ENCODE results near the gene RPP21.

The RPP21 gene

GRCh38 chr6:30341218-30341617 lies 3.7 kb upstream of the RPP21 start:
- Histone ChIP-seq H3K27me3 (ENCODE audit: insufficient read depth, low read length) (no peaks in the 10 kb centered on the region), H3K9me3 (ENCODE audit: low read length) (no peaks in the 10 kb centered on the region), H3K36me3 (ENCODE audit: insufficient read depth, low read length) (peaks cover 35% of the 10 kb centered on the region), H2AFZ (ENCODE audit: low read depth, low read length) (no peak overlapping the region), H3K4me3 (ENCODE audit: low read length) (no peak overlapping the region), H3K4me1 (ENCODE audit: insufficient read depth, low read length) (peaks cover 7% of the 10 kb centered on the region)

DNA sequence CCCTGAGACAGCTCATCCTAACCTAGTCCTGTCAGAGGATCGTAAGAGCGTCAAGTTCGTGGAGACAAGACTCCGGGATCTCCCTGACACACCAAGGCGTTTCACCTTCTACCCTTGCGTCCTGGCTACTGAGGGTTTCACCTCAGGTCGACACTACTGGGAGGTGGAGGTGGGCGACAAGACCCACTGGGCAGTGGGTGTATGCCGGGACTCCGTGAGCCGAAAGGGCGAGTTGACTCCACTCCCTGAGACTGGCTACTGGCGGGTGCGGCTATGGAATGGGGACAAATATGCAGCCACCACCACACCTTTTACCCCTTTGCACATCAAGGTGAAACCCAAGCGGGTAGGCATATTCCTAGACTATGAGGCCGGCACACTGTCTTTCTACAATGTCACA lies 3.2 kb upstream of the RPP21 start:
- peaks cover 35% of the 10 kb centered on the region for H3K36me3 ChIP-seq (ENCODE audit: insufficient read depth, low read length)
- no peaks in the 10 kb centered on the region for H3K27me3 ChIP-seq (ENCODE audit: insufficient read depth, low read length)
- no peaks in the 10 kb centered on the region for H3K9me3 ChIP-seq (ENCODE audit: low read length)
- H3K4me1 ChIP-seq (ENCODE audit: insufficient read depth, low read length) = peaks cover 7% of the 10 kb centered on the region
- H2AFZ ChIP-seq (ENCODE audit: low read depth, low read length) = no peak overlapping the region
- no peak overlapping the region for H3K4me3 ChIP-seq (ENCODE audit: low read length)

DNA sequence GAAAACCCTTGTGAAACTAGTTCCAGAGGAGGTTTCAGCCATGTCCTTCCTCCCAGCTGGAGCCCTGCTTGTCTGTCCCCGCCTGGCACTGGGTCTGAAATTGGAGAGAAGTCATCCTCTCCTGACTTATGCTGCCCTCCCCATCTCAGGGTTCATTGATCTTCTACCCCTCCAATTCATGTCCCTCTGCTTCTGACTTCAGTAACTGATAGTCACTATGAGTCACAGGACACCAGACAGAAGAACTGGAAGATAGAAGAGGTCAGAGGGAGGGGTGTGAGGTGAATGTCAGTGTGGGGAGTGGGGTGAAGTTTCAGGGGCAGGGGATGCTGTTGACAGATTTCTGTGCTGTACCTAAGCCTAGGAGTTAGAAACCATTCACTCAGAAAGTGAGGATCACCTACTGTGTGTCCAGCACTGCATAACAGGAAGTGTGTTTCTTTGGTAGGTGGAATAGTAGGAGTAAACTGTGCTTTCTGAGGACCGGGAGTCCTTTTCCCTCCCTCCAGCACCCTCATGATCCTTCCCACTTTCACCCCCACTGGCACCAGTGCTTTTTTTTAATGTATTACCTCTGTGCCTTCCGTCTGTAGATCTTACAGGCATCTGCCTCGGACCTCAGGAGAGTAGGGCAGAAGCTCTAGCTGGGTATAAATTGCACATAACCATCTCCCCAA lies 627 bp upstream of the RPP21 start:
- peak overlapping the region; percentile 79 for H3K4me3 ChIP-seq (ENCODE audit: low read length)

DNA sequence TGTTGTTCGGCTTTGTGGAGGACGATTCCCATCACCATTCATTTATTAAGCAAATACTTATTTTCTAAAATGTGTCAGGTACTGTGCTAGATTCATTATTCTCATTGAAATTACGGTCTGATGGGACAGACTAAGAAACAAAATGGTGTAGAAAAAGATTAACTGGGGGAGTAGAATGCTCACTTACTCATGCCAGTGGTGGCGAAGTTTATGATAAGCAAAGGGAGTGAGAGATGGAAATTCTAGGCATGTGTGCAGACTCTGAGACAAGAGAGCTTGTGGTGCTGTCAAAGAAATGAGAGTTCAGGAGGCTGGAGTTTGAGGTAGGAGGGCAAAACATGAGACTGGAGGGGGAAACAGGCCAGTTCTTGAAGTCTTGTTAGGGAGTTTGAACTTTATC lies 896 bp downstream of the RPP21 start:
- Histone ChIP-seq H3K4me3 (ENCODE audit: low read length) (peak overlapping the region; percentile 79), H3K36me3 (ENCODE audit: insufficient read depth, low read length) (peaks cover 23% of the 10 kb centered on the region), H3K9me3 (ENCODE audit: low read length) (no peaks in the 10 kb centered on the region), H2AFZ (ENCODE audit: low read depth, low read length) (peak overlapping the region; percentile 59), H3K27me3 (ENCODE audit: insufficient read depth, low read length) (no peaks in the 10 kb centered on the region), H3K4me1 (ENCODE audit: insufficient read depth, low read length) (peaks cover 7% of the 10 kb centered on the region)

More for the DNA sequence above, 627 bp upstream of the RPP21 start:
- Histone ChIP-seq H3K4me1 (ENCODE audit: insufficient read depth, low read length) (peaks cover 7% of the 10 kb centered on the region), H2AFZ (ENCODE audit: low read depth, low read length) (peak overlapping the region; percentile 63), H3K27me3 (ENCODE audit: insufficient read depth, low read length) (no peaks in the 10 kb centered on the region), H3K36me3 (ENCODE audit: insufficient read depth, low read length) (peaks cover 33% of the 10 kb centered on the region), H3K9me3 (ENCODE audit: low read length) (no peaks in the 10 kb centered on the region)

- H3K27me3 ChIP-seq (ENCODE audit: insufficient read depth, low read length) = no peaks in the 10 kb centered on the region
- no peak overlapping the region for H3K4me3 ChIP-seq (ENCODE audit: low read length)
- no peak overlapping the region for H2AFZ ChIP-seq (ENCODE audit: low read depth, low read length)
- peaks cover 14% of the 10 kb centered on the region for H3K36me3 ChIP-seq (ENCODE audit: insufficient read depth, low read length)
- H3K4me1 ChIP-seq (ENCODE audit: insufficient read depth, low read length) = peaks cover 7% of the 10 kb centered on the region
- H3K9me3 ChIP-seq (ENCODE audit: low read length) = no peaks in the 10 kb centered on the region
These were observed 4.0 kb downstream of the RPP21 start for GRCh38 chr6:30348957-30349356.

- Histone ChIP-seq H2AFZ (ENCODE audit: low read depth, low read length) (no peak overlapping the region), H3K9me3 (ENCODE audit: low read length) (no peaks in the 10 kb centered on the region), H3K4me1 (ENCODE audit: insufficient read depth, low read length) (peaks cover 7% of the 10 kb centered on the region), H3K36me3 (ENCODE audit: insufficient read depth, low read length) (peaks cover 14% of the 10 kb centered on the region), H3K4me3 (ENCODE audit: low read length) (no peak overlapping the region), H3K27me3 (ENCODE audit: insufficient read depth, low read length) (no peaks in the 10 kb centered on the region)
These were observed 4.6 kb downstream of the RPP21 start for GRCh38 chr6:30349421-30350177.

- Histone ChIP-seq H3K4me1 (ENCODE audit: insufficient read depth, low read length) (peaks cover 7% of the 10 kb centered on the region), H3K27me3 (ENCODE audit: insufficient read depth, low read length) (no peaks in the 10 kb centered on the region)
These were observed 5.6 kb downstream of the RPP21 start for GRCh38 chr6:30350524-30350923.

GRCh38 chr6:30352550-30352949 lies 7.6 kb downstream of the RPP21 start:
- Histone ChIP-seq H3K27me3 (ENCODE audit: insufficient read depth, low read length) (peaks cover 5% of the 10 kb centered on the region), H3K4me3 (ENCODE audit: low read length) (no peak overlapping the region), H3K9me3 (ENCODE audit: low read length) (no peaks in the 10 kb centered on the region), H2AFZ (ENCODE audit: low read depth, low read length) (no peak overlapping the region), H3K36me3 (ENCODE audit: insufficient read depth, low read length) (peaks cover 2% of the 10 kb centered on the region), H3K4me1 (ENCODE audit: insufficient read depth, low read length) (no peaks in the 10 kb centered on the region)

More at GRCh38 chr6:30350524-30350923, 5.6 kb downstream of the RPP21 start:
- peaks cover 14% of the 10 kb centered on the region for H3K36me3 ChIP-seq (ENCODE audit: insufficient read depth, low read length)
- no peak overlapping the region for H3K4me3 ChIP-seq (ENCODE audit: low read length)
- H2AFZ ChIP-seq (ENCODE audit: low read depth, low read length) = no peak overlapping the region
- no peaks in the 10 kb centered on the region for H3K9me3 ChIP-seq (ENCODE audit: low read length)

GRCh38 chr6:30355281-30355680 lies 10.3 kb downstream of the RPP21 start:
- no peaks in the 10 kb centered on the region for H3K9me3 ChIP-seq (ENCODE audit: low read length)
- no peaks in the 10 kb centered on the region for H3K36me3 ChIP-seq (ENCODE audit: insufficient read depth, low read length)
- H3K27me3 ChIP-seq (ENCODE audit: insufficient read depth, low read length) = peaks cover 28% of the 10 kb centered on the region
- H3K4me1 ChIP-seq (ENCODE audit: insufficient read depth, low read length) = no peaks in the 10 kb centered on the region
- H3K4me3 ChIP-seq (ENCODE audit: low read length) = no peak overlapping the region
- H2AFZ ChIP-seq (ENCODE audit: low read depth, low read length) = no peak overlapping the region

DNA sequence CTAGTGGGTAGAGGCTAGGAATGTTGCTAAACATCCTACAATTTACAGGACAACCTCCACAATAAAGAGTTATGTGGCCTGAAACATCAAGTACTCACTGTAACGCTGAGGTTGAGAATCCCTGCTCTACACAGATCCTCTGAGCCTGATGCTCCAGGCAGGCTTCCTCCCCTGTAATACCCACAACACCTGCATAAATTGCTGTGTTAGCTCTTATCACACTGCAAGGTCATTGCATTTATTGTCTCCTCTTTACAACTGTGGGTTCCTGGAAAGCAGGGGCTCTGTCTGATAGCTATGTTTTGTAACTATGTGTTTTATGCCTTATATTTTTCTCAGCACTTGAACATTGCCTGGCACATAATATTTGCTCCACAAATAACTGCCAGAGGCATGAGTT lies 11.6 kb downstream of the RPP21 start:
- Histone ChIP-seq H3K4me3 (ENCODE audit: low read length) (no peak overlapping the region), H3K9me3 (ENCODE audit: low read length) (no peaks in the 10 kb centered on the region), H2AFZ (ENCODE audit: low read depth, low read length) (no peak overlapping the region), H3K36me3 (ENCODE audit: insufficient read depth, low read length) (no peaks in the 10 kb centered on the region), H3K27me3 (ENCODE audit: insufficient read depth, low read length) (peaks cover 36% of the 10 kb centered on the region), H3K4me1 (ENCODE audit: insufficient read depth, low read length) (no peaks in the 10 kb centered on the region)

GRCh38 chr6:30357678-30358540 lies 13.0 kb downstream of the RPP21 start:
- peaks cover 39% of the 10 kb centered on the region for H3K27me3 ChIP-seq (ENCODE audit: insufficient read depth, low read length)
- peak overlapping the region; percentile 11 for H2AFZ ChIP-seq (ENCODE audit: low read depth, low read length)
- H3K4me3 ChIP-seq (ENCODE audit: low read length) = peak overlapping the region; percentile 26
- no peaks in the 10 kb centered on the region for H3K4me1 ChIP-seq (ENCODE audit: insufficient read depth, low read length)
- H3K9me3 ChIP-seq (ENCODE audit: low read length) = peaks cover 3% of the 10 kb centered on the region
- no peaks in the 10 kb centered on the region for H3K36me3 ChIP-seq (ENCODE audit: insufficient read depth, low read length)

DNA sequence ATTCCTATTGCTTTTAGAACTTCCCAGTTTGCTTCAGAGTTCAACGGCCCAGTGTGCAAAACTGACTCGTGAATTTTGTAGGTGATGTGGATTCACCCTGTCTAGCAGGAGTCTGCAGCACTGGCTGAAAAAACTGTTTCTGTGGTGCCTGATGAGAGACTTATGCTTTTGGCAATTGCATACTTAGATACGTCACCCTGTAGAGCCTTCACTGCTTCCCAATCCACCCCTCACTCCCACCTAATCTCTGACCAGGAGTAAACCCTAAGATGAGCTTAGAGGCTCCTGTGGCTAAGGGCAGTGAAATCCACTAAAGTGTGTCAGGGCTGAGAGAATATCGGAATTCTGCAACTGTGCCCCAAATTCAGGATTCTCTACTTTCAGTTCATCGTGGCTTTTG lies 14.3 kb downstream of the RPP21 start:
- Histone ChIP-seq H3K4me1 (ENCODE audit: insufficient read depth, low read length) (no peaks in the 10 kb centered on the region), H3K4me3 (ENCODE audit: low read length) (no peak overlapping the region), H3K9me3 (ENCODE audit: low read length) (peaks cover 3% of the 10 kb centered on the region), H2AFZ (ENCODE audit: low read depth, low read length) (no peak overlapping the region), H3K27me3 (ENCODE audit: insufficient read depth, low read length) (peaks cover 42% of the 10 kb centered on the region), H3K36me3 (ENCODE audit: insufficient read depth, low read length) (no peaks in the 10 kb centered on the region)

GRCh38 chr6:30360139-30360538 lies 15.2 kb downstream of the RPP21 start:
- Histone ChIP-seq H3K4me1 (ENCODE audit: insufficient read depth, low read length) (no peaks in the 10 kb centered on the region), H3K9me3 (ENCODE audit: low read length) (peaks cover 3% of the 10 kb centered on the region), H3K36me3 (ENCODE audit: insufficient read depth, low read length) (no peaks in the 10 kb centered on the region), H2AFZ (ENCODE audit: low read depth, low read length) (no peak overlapping the region), H3K27me3 (ENCODE audit: insufficient read depth, low read length) (peaks cover 43% of the 10 kb centered on the region), H3K4me3 (ENCODE audit: low read length) (no peak overlapping the region)

All from neuron (in vitro differentiated cells).